ENCODE results near the gene BRD2.

BRD2 gene

GRCh38 chr6:32983964-32984621 is 15.7 kb downstream of the BRD2 start:
- peaks cover 21% of the 10 kb centered on the region for H3K4me1 ChIP-seq (ENCODE audit: insufficient read depth, low read length)
- no peaks in the 10 kb centered on the region for H3K9me3 ChIP-seq (ENCODE audit: low read length)
- H3K4me3 ChIP-seq (ENCODE audit: low read depth in 1 of 2, low read length in 2 of 2): no peak overlapping the region
- no peaks in the 10 kb centered on the region for H3K27me3 ChIP-seq (ENCODE audit: control insufficient read depth in 1 of 2, insufficient read depth in 2 of 2, low read length in 2 of 2)
- peak overlapping the region; percentile 19 for H3K27ac ChIP-seq (ENCODE audit: low read depth, low read length)
- peaks cover 26% of the 10 kb centered on the region for H3K36me3 ChIP-seq (ENCODE audit: insufficient read depth, low read length)
- no peak overlapping the region for H3K9ac ChIP-seq (ENCODE audit: low read length)

- no peak overlapping the region for H3K9ac ChIP-seq (ENCODE audit: low read length)
- H3K4me1 ChIP-seq (ENCODE audit: insufficient read depth, low read length): peaks cover 21% of the 10 kb centered on the region
- peaks cover 19% of the 10 kb centered on the region for H3K36me3 ChIP-seq (ENCODE audit: insufficient read depth, low read length)
- no peak overlapping the region for H3K4me3 ChIP-seq (ENCODE audit: low read depth in 1 of 2, low read length in 2 of 2)
- H3K9me3 ChIP-seq (ENCODE audit: low read length): no peaks in the 10 kb centered on the region
- H3K27ac ChIP-seq (ENCODE audit: low read depth, low read length): no peak overlapping the region
- no peaks in the 10 kb centered on the region for H3K27me3 ChIP-seq (ENCODE audit: control insufficient read depth in 1 of 2, insufficient read depth in 2 of 2, low read length in 2 of 2)
These were observed 16.4 kb downstream of the BRD2 start for GRCh38 chr6:32984622-32985389.

- Histone ChIP-seq H3K27ac (ENCODE audit: low read depth, low read length) (no peak overlapping the region), H3K4me1 (ENCODE audit: insufficient read depth, low read length) (no peaks in the 10 kb centered on the region), H3K9me3 (ENCODE audit: low read length) (no peaks in the 10 kb centered on the region), H3K4me3 (ENCODE audit: low read depth in 1 of 2, low read length in 2 of 2) (no peak overlapping the region), H3K27me3 (ENCODE audit: control insufficient read depth in 1 of 2, insufficient read depth in 2 of 2, low read length in 2 of 2) (no peaks in the 10 kb centered on the region), H3K9ac (ENCODE audit: low read length) (no peak overlapping the region), H3K36me3 (ENCODE audit: insufficient read depth, low read length) (no peaks in the 10 kb centered on the region)
These were observed 21.0 kb downstream of the BRD2 start for GRCh38 chr6:32989368-32989767.

GRCh38 chr6:32991972-32992371 is 23.6 kb downstream of the BRD2 start:
- H3K36me3 ChIP-seq (ENCODE audit: insufficient read depth, low read length): no peaks in the 10 kb centered on the region
- H3K27ac ChIP-seq (ENCODE audit: low read depth, low read length): no peak overlapping the region
- no peaks in the 10 kb centered on the region for H3K9me3 ChIP-seq (ENCODE audit: low read length)
- no peak overlapping the region for H3K4me3 ChIP-seq (ENCODE audit: low read depth in 1 of 2, low read length in 2 of 2)
- no peaks in the 10 kb centered on the region for H3K4me1 ChIP-seq (ENCODE audit: insufficient read depth, low read length)
- H3K27me3 ChIP-seq (ENCODE audit: control insufficient read depth in 1 of 2, insufficient read depth in 2 of 2, low read length in 2 of 2): no peaks in the 10 kb centered on the region
- no peak overlapping the region for H3K9ac ChIP-seq (ENCODE audit: low read length)

- no peak overlapping the region for H3K4me3 ChIP-seq (ENCODE audit: low read depth in 1 of 2, low read length in 2 of 2)
- no peaks in the 10 kb centered on the region for H3K36me3 ChIP-seq (ENCODE audit: insufficient read depth, low read length)
- H3K27ac ChIP-seq (ENCODE audit: low read depth, low read length): no peak overlapping the region
- no peak overlapping the region for H3K9ac ChIP-seq (ENCODE audit: low read length)
- no peaks in the 10 kb centered on the region for H3K9me3 ChIP-seq (ENCODE audit: low read length)
- H3K27me3 ChIP-seq (ENCODE audit: control insufficient read depth in 1 of 2, insufficient read depth in 2 of 2, low read length in 2 of 2): no peaks in the 10 kb centered on the region
- no peaks in the 10 kb centered on the region for H3K4me1 ChIP-seq (ENCODE audit: insufficient read depth, low read length)
These were observed 25.1 kb downstream of the BRD2 start for GRCh38 chr6:32993363-32993973.

GRCh38 chr6:32995448-32995847 is 27.1 kb downstream of the BRD2 start:
- peaks cover 0 to 4% of the 10 kb centered on the region in 2 donors for H3K27me3 ChIP-seq (ENCODE audit: control insufficient read depth in 1 of 2, insufficient read depth in 2 of 2, low read length in 2 of 2)
- no peak overlapping the region for H3K9ac ChIP-seq (ENCODE audit: low read length)
- no peaks in the 10 kb centered on the region for H3K4me1 ChIP-seq (ENCODE audit: insufficient read depth, low read length)
- no peak overlapping the region for H3K27ac ChIP-seq (ENCODE audit: low read depth, low read length)
- H3K4me3 ChIP-seq (ENCODE audit: low read depth in 1 of 2, low read length in 2 of 2): no peak overlapping the region
- no peaks in the 10 kb centered on the region for H3K36me3 ChIP-seq (ENCODE audit: insufficient read depth, low read length)
- H3K9me3 ChIP-seq (ENCODE audit: low read length): no peaks in the 10 kb centered on the region

- no peak overlapping the region for H3K27ac ChIP-seq (ENCODE audit: low read depth, low read length)
- H3K27me3 ChIP-seq (ENCODE audit: control insufficient read depth in 1 of 2, insufficient read depth in 2 of 2, low read length in 2 of 2): peaks cover 0 to 4% of the 10 kb centered on the region in 2 donors
These were observed 31.7 kb downstream of the BRD2 start for GRCh38 chr6:33000055-33000454.

GRCh38 chr6:33001685-33002084 is 33.3 kb downstream of the BRD2 start:
- no peak overlapping the region for H3K27ac ChIP-seq (ENCODE audit: low read depth, low read length)
- H3K27me3 ChIP-seq (ENCODE audit: control insufficient read depth in 1 of 2, insufficient read depth in 2 of 2, low read length in 2 of 2): peaks cover 0 to 4% of the 10 kb centered on the region in 2 donors
- no peaks in the 10 kb centered on the region for H3K36me3 ChIP-seq (ENCODE audit: insufficient read depth, low read length)
- no peak overlapping the region for H3K9ac ChIP-seq (ENCODE audit: low read length)
- no peaks in the 10 kb centered on the region for H3K9me3 ChIP-seq (ENCODE audit: low read length)
- H3K4me3 ChIP-seq (ENCODE audit: low read depth in 1 of 2, low read length in 2 of 2): no peak overlapping the region
- no peaks in the 10 kb centered on the region for H3K4me1 ChIP-seq (ENCODE audit: insufficient read depth, low read length)

More at GRCh38 chr6:33000055-33000454, 31.7 kb downstream of the BRD2 start:
- Histone ChIP-seq H3K4me1 (ENCODE audit: insufficient read depth, low read length) (no peaks in the 10 kb centered on the region), H3K36me3 (ENCODE audit: insufficient read depth, low read length) (no peaks in the 10 kb centered on the region), H3K9me3 (ENCODE audit: low read length) (no peaks in the 10 kb centered on the region), H3K9ac (ENCODE audit: low read length) (no peak overlapping the region), H3K4me3 (ENCODE audit: low read depth in 1 of 2, low read length in 2 of 2) (no peak overlapping the region)

GRCh38 chr6:33004940-33005339 is 36.5 kb downstream of the BRD2 start:
- Histone ChIP-seq H3K36me3 (ENCODE audit: insufficient read depth, low read length) (no peaks in the 10 kb centered on the region), H3K27ac (ENCODE audit: low read depth, low read length) (no peak overlapping the region), H3K27me3 (ENCODE audit: control insufficient read depth in 1 of 2, insufficient read depth in 2 of 2, low read length in 2 of 2) (peaks cover 0 to 4% of the 10 kb centered on the region in 2 donors)

GRCh38 chr6:33007831-33008400 is 39.5 kb downstream of the BRD2 start:
- H3K4me3 ChIP-seq (ENCODE audit: low read depth in 1 of 2, low read length in 2 of 2): no peak overlapping the region

More at GRCh38 chr6:33004940-33005339, 36.5 kb downstream of the BRD2 start:
- H3K9ac ChIP-seq (ENCODE audit: low read length): no peak overlapping the region
- H3K4me3 ChIP-seq (ENCODE audit: low read depth in 1 of 2, low read length in 2 of 2): no peak overlapping the region
- H3K9me3 ChIP-seq (ENCODE audit: low read length): no peaks in the 10 kb centered on the region
- H3K4me1 ChIP-seq (ENCODE audit: insufficient read depth, low read length): no peaks in the 10 kb centered on the region

More at GRCh38 chr6:33007831-33008400, 39.5 kb downstream of the BRD2 start:
- H3K27ac ChIP-seq (ENCODE audit: low read depth, low read length): no peak overlapping the region
- no peaks in the 10 kb centered on the region for H3K36me3 ChIP-seq (ENCODE audit: insufficient read depth, low read length)
- H3K9ac ChIP-seq (ENCODE audit: low read length): no peak overlapping the region
- no peaks in the 10 kb centered on the region for H3K27me3 ChIP-seq (ENCODE audit: control insufficient read depth in 1 of 2, insufficient read depth in 2 of 2, low read length in 2 of 2)
- no peaks in the 10 kb centered on the region for H3K9me3 ChIP-seq (ENCODE audit: low read length)
- no peaks in the 10 kb centered on the region for H3K4me1 ChIP-seq (ENCODE audit: insufficient read depth, low read length)
